GM08714 (cell line): ENCODE results near the gene GALNT1.

ENCODE experiments used
- H3K4me3 ChIP-seq: fragments of 200-500 bp; sonication (Bioruptor generic); 2 replicates; pipeline ENCODE4 v1.5.1; 2014; ENCODE audit warnings: mild to moderate bottlenecking, low read length, inconsistent platforms
- ZNF274 ChIP-seq: IDR thresholded peaks from 2 replicates; pipeline ENCODE4 v1.6.1; 2012; ENCODE audit warnings: mild to moderate bottlenecking, low read depth, low read length

GALNT1 gene

GRCh38 chr18:35577045-35577848, 4.3 kb upstream of the GALNT1 start:
- H3K4me3 ChIP-seq = no peak overlapping the region
- TF ChIP-seq ZNF274 = no peak

GRCh38 chr18:35578481-35578880, 3.1 kb upstream of the GALNT1 start:
- H3K4me3 ChIP-seq = no peak overlapping the region
- TF ChIP-seq ZNF274 = no peak

GRCh38 chr18:35578936-35579335, 2.6 kb upstream of the GALNT1 start:
- no peak for TF ChIP-seq ZNF274
- H3K4me3 ChIP-seq = no peak overlapping the region

GRCh38 chr18:35580701-35581539, 620 bp upstream of the GALNT1 start:
- H3K4me3 ChIP-seq = peak overlapping the region; percentile 93
- TF ChIP-seq ZNF274 = no peak

- no peak for TF ChIP-seq ZNF274
- H3K4me3 ChIP-seq = peak overlapping the region; percentile 96
Measured at GRCh38 chr18:35581898-35582641, 530 bp downstream of the GALNT1 start.

- no peak for TF ChIP-seq ZNF274
- H3K4me3 ChIP-seq = peak overlapping the region; percentile 96
Measured at GRCh38 chr18:35582899-35583558, 1.5 kb downstream of the GALNT1 start.

GRCh38 chr18:35584735-35585134, 3.2 kb downstream of the GALNT1 start:
- no peak overlapping the region for H3K4me3 ChIP-seq
- no peak for TF ChIP-seq ZNF274

GRCh38 chr18:35585608-35586007, 4.1 kb downstream of the GALNT1 start:
- no peak overlapping the region for H3K4me3 ChIP-seq

GRCh38 chr18:35588122-35588521, 6.6 kb downstream of the GALNT1 start:
- no peak for TF ChIP-seq ZNF274
- H3K4me3 ChIP-seq = no peak overlapping the region

More at GRCh38 chr18:35585608-35586007, 4.1 kb downstream of the GALNT1 start:
- TF ChIP-seq ZNF274 = no peak

GRCh38 chr18:35588995-35589394, 7.5 kb downstream of the GALNT1 start:
- no peak for TF ChIP-seq ZNF274
- no peak overlapping the region for H3K4me3 ChIP-seq

- TF ChIP-seq ZNF274 = no peak
- H3K4me3 ChIP-seq = no peak overlapping the region
Measured at GRCh38 chr18:35589546-35589945, 8.0 kb downstream of the GALNT1 start.

GRCh38 chr18:35590935-35591334, 9.4 kb downstream of the GALNT1 start:
- no peak for TF ChIP-seq ZNF274
- no peak overlapping the region for H3K4me3 ChIP-seq

- peak overlapping the region; percentile 33; the same call in 1 of the 2 replicates for H3K4me3 ChIP-seq
- TF ChIP-seq ZNF274 = no peak
Measured at GRCh38 chr18:35592298-35592697, 10.8 kb downstream of the GALNT1 start.

GRCh38 chr18:35593859-35594258, 12.3 kb downstream of the GALNT1 start:
- no peak overlapping the region for H3K4me3 ChIP-seq
- TF ChIP-seq ZNF274 = no peak
